Measurements from ENCODE around the gene ATOH8. TPM values are rescaled to one million over a fixed set of nuclear protein-coding genes. Genes with fewer than 3 reads are reported as not detected.

ATOH8 gene
- total RNA-seq, 1 donor from 2014 or later = 0.52 TPM

DNA sequence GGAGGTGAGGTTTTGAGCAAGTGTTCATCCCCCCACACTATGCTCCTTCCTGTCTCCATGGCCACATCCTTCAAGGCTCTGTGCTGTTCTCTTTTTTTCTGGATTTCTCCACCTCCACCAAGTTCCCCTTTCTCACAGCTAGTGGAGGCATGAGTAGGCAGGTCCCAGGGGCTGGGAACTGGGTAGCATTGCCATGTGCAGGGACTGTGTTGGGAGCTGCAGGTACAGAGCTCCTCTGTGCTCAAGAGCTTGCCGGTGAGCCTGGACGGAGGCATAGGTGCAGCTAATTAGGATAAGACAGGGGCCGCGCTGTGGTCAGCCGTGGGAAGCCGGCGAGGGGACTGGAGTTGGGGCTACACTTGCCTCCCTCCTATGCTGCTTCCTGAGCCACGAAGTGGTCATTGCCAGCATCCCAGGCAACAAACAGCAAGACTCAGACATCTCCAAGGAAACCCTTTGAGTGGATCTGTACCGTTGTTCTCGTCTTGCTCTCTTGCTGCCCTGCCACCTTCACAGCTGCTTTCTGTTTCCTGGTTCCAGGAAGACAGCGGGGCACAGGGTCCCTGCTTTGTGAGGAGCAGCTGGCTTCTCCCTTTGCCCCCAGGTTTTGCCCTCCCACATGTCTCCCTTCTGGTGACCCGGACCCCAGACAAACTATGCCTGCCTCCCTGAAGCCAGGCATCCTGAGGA is 36.9 kb downstream of the ATOH8 start:
- no peak for DNase-seq (ENCODE audit: low read depth)
- H3K4me3 ChIP-seq (ENCODE audit: low read depth, low read length) = no peak overlapping the region
- no peak for TF ChIP-seq CTCF (conservative IDR thresholded peaks at IDR 0.05; ENCODE audit: low read depth, low read length)

- no peak for DNase-seq (ENCODE audit: low read depth)
- no peak overlapping the region for H3K4me3 ChIP-seq (ENCODE audit: low read depth, low read length)
- no peak for TF ChIP-seq CTCF (conservative IDR thresholded peaks at IDR 0.05; ENCODE audit: low read depth, low read length)
Measured at GRCh38 chr2:85791704-85792565, 38.1 kb downstream of the ATOH8 start.

DNA sequence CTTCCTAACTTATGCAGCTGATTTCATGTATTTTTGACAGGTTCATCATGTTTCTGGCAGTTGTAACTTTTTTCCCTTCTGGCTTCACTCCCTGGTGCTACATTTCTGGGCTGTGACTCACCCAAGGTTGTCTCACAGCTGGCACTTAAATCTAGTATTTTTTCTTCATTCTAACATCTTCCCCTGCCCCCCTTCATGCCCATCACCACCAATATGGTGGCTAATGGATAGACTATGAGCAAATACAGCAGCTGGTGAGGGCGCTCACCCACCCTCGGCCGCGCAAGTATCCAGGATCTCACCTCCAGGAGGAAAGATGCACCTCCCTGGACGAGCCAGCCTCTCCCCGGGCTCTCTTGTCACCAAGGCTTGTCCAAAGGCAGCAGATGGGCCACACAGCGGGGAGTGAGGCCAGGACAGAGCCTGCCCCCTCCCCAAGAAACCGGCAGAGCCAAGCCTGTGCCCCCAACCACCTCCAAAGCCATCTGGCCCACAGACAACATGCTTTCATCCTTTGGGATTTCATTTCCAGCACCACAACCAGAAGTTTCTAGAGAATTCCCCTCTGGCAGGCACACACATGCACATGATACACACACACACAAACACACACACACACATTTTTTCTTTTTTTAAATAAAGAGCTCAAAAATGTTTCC is 39.1 kb downstream of the ATOH8 start:
- H3K4me3 ChIP-seq (ENCODE audit: low read depth, low read length) = no peak overlapping the region
- TF ChIP-seq CTCF (conservative IDR thresholded peaks at IDR 0.05; ENCODE audit: low read depth, low read length) = no peak
- DNase-seq (ENCODE audit: low read depth) = no peak

- H3K4me3 ChIP-seq (ENCODE audit: low read depth, low read length) = no peak overlapping the region
- DNase-seq (ENCODE audit: low read depth) = no peak
- TF ChIP-seq CTCF (conservative IDR thresholded peaks at IDR 0.05; ENCODE audit: low read depth, low read length) = no peak
Measured at GRCh38 chr2:85793584-85793983, 39.8 kb downstream of the ATOH8 start.

GRCh38 chr2:85794038-85794441 is 40.2 kb downstream of the ATOH8 start:
- TF ChIP-seq CTCF (conservative IDR thresholded peaks at IDR 0.05; ENCODE audit: low read depth, low read length) = no peak
- DNase-seq (ENCODE audit: low read depth) = no peak
- no peak overlapping the region for H3K4me3 ChIP-seq (ENCODE audit: low read depth, low read length)

GRCh38 chr2:85794491-85795121 is 40.8 kb downstream of the ATOH8 start:
- no peak for DNase-seq (ENCODE audit: low read depth)
- H3K4me3 ChIP-seq (ENCODE audit: low read depth, low read length) = no peak overlapping the region
- TF ChIP-seq CTCF (conservative IDR thresholded peaks at IDR 0.05; ENCODE audit: low read depth, low read length) = no peak

All from epithelial cell of proximal tubule (primary cell).